ENCODE results near the gene TIMP2.

Gene TIMP2

GRCh38 chr17:78865682-78866390 lies 59.4 kb downstream of the TIMP2 start:
- DNase-seq (ENCODE audit: low spot score) = peak; percentile 88

- DNase-seq (ENCODE audit: low spot score) = no peak
Observed at GRCh38 chr17:78864117-78864516, 61.1 kb downstream of the TIMP2 start.

GRCh38 chr17:78862073-78863023 lies 62.8 kb downstream of the TIMP2 start:
- peak; percentile 53 for DNase-seq (ENCODE audit: low spot score)

- no peak for DNase-seq (ENCODE audit: low spot score)
Observed at GRCh38 chr17:78861229-78861628, 64.0 kb downstream of the TIMP2 start.

GRCh38 chr17:78859051-78859450 lies 66.1 kb downstream of the TIMP2 start:
- no peak for DNase-seq (ENCODE audit: low spot score)

GRCh38 chr17:78857266-78857665 lies 67.9 kb downstream of the TIMP2 start:
- DNase-seq (ENCODE audit: low spot score) = no peak

GRCh38 chr17:78855561-78856165 lies 69.5 kb downstream of the TIMP2 start:
- DNase-seq (ENCODE audit: low spot score) = no peak

GRCh38 chr17:78854508-78854907 lies 70.7 kb downstream of the TIMP2 start:
- DNase-seq (ENCODE audit: low spot score) = no peak

- DNase-seq (ENCODE audit: low spot score) = no peak
Observed at GRCh38 chr17:78853926-78854394, 71.2 kb downstream of the TIMP2 start.

- no peak for DNase-seq (ENCODE audit: low spot score)
Observed at GRCh38 chr17:78852709-78853121, 72.5 kb downstream of the TIMP2 start.

- DNase-seq (ENCODE audit: low spot score) = no peak
Observed at GRCh38 chr17:78849026-78849425, 76.2 kb downstream of the TIMP2 start.

GRCh38 chr17:78847052-78847451 lies 78.1 kb downstream of the TIMP2 start:
- no peak for DNase-seq (ENCODE audit: low spot score)

- DNase-seq (ENCODE audit: low spot score) = peak; percentile 64
Observed at GRCh38 chr17:78844301-78845005, 80.7 kb downstream of the TIMP2 start.

GRCh38 chr17:78842881-78843565 lies 82.2 kb downstream of the TIMP2 start:
- no peak for DNase-seq (ENCODE audit: low spot score)

GRCh38 chr17:78840780-78841611 lies 84.2 kb downstream of the TIMP2 start, which contains the start of gene USP36:
Gene USP36 (minus strand): TSS chr17:78840814. CDS start chr17:78836363, 4,451 bp downstream.
- DNase-seq (ENCODE audit: low spot score) = peak; percentile 100

GRCh38 chr17:78840530-78840779 lies 84.7 kb downstream of the TIMP2 start:
- DNase-seq (ENCODE audit: low spot score) = no peak

- DNase-seq (ENCODE audit: low spot score) = no peak
Observed at GRCh38 chr17:78839762-78840529, 85.2 kb downstream of the TIMP2 start.

- no peak for DNase-seq (ENCODE audit: low spot score)
Observed at GRCh38 chr17:78839235-78839761, 85.9 kb downstream of the TIMP2 start.

GRCh38 chr17:78838574-78839005 lies 86.6 kb downstream of the TIMP2 start:
- no peak for DNase-seq (ENCODE audit: low spot score)
